ENCODE data around the gene MAP4K2. TPM values are rescaled to one million over a fixed set of nuclear protein-coding genes. Genes with fewer than 3 reads are reported as not detected.

MAP4K2 gene
- total and polyA plus RNA-seq, 2 of the 4 experiments (the other 2 are of a cell fraction): 11.7 to 16.6 TPM

DNA sequence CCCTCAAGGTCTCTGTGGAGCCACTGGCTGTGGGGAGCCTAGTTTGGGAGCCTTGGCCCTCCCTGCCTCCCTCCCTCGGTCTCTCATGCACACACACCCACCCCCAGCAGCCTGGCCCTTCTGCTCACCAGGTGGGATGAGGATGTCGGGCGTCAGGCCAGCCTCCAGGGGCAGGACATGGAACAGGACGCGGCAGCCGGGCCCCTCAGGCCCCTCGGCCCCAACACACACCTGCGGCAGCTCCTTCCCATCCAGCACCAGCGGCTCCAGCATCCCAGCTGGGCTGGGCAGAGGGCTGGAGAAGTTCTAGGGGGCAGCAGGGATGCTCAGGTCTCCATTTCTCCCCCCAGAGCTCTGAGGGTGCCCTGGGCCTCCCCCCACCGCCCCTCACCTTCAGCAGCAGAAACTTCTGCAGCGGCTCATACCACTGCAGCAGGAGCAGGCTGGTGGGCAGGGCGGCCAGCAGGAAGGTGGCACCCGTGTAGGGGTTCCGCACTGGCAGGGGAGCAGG lies 11.2 kb downstream of the MAP4K2 start:
- H3K4me3 ChIP-seq (ENCODE audit: insufficient read depth, low read depth, low read length): no peak overlapping the region
- no peak overlapping the region for H2BK15ac ChIP-seq (ENCODE audit: low read depth, low read length)
- no peak overlapping the region for H3K56ac ChIP-seq (ENCODE audit: extremely low read depth, insufficient read depth, low read length)
- peaks cover 28% of the 10 kb centered on the region for H3K36me3 ChIP-seq (ENCODE audit: control insufficient read depth, insufficient read depth, low read length)
- ChIA-PET POLR2A (ENCODE audit: unreplicated experiment) (interaction anchor here (0.6 kb wide), 1 partner anchor 9 kb away, joined by 4 read pairs; no protein-coding TSS in a partner anchor), CTCF (no interaction called here)
- no peak overlapping the region for H2BK20ac ChIP-seq (ENCODE audit: low read depth, low read length)
- no peak overlapping the region for H4K5ac ChIP-seq (ENCODE audit: low read depth, low read length)
- H3K9ac ChIP-seq (ENCODE audit: low read depth, low read length): no peak overlapping the region
- no peak overlapping the region for H2BK5ac ChIP-seq (ENCODE audit: low read depth, low read length, poor library complexity, severe bottlenecking)
- no peak for ATAC-seq (ENCODE audit: low read depth)
- H4K20me1 ChIP-seq (ENCODE audit: insufficient read depth, low read length): no peaks in the 10 kb centered on the region
- 100% methylated on average over 1 of the region's 14 CpGs; no CpG with 5 or more reads in 1 of the 2 experiments for WGBS, 2 experiments (ENCODE audit: extremely low coverage in 2 of 2, insufficient read length in 1 of 2)
- H3K9me3 ChIP-seq (ENCODE audit: control insufficient read depth, insufficient read depth, low read length): no peaks in the 10 kb centered on the region
- H3K27ac ChIP-seq (ENCODE audit: insufficient read depth, low read length): no peak overlapping the region
- H3K27me3 ChIP-seq (ENCODE audit: control insufficient read depth, insufficient read depth, low read length): no peaks in the 10 kb centered on the region
- no peak overlapping the region for H3K4ac ChIP-seq (ENCODE audit: low read depth, low read length)
- H4K8ac ChIP-seq (ENCODE audit: low read depth in 2 of 2, low read length in 2 of 2): no peak overlapping the region
- H2AFZ ChIP-seq (replicated peaks; ENCODE audit: low read length, poor library complexity): no peak overlapping the region
- H2AK9ac ChIP-seq (replicated peaks; ENCODE audit: low read depth, low read length, poor library complexity): no peak overlapping the region
- in situ Hi-C loops (cut with MboI; ENCODE audit: low sequenced_read_pairs) (no loop called here), intact Hi-C loops (cut with micrococcal nuclease) (no loop called here), dilution Hi-C loops (cut with HindIII; ENCODE audit: low sequenced_read_pairs, unreplicated experiment) (no loop called here)
- H3K23ac ChIP-seq (ENCODE audit: low read depth, low read length): no peak overlapping the region
- no peak overlapping the region for H2BK120ac ChIP-seq (ENCODE audit: low read depth, low read length)
- no peaks in the 10 kb centered on the region for H3K9me1 ChIP-seq (ENCODE audit: insufficient read depth, low read length)
- DNase-seq: no peak
- no peak overlapping the region for H4K91ac ChIP-seq (ENCODE audit: insufficient read depth, low read depth, low read length)
- no peaks in the 10 kb centered on the region for H3K79me1 ChIP-seq (ENCODE audit: low read depth in 1 of 2, low read length in 2 of 2)
- H3K18ac ChIP-seq (ENCODE audit: low read depth, low read length): no peak overlapping the region
- H3K4me1 ChIP-seq (ENCODE audit: control insufficient read depth, insufficient read depth, low read length): no peaks in the 10 kb centered on the region
- no peak for TF ChIP-seq NFE2L2 (IDR thresholded peaks at IDR 0.05; ENCODE audit: low read depth, low read length)
- no peak for TF ChIP-seq FOS (IDR thresholded peaks at IDR 0.05; ENCODE audit: low read depth, low read length)
- no peak for TF ChIP-seq SMC3 (IDR thresholded peaks at IDR 0.05; ENCODE audit: low read depth, low read length)
- TF ChIP-seq MAZ (IDR thresholded peaks at IDR 0.05; ENCODE audit: borderline replicate concordance, low read depth, low read length): no peak
- no peak for TF ChIP-seq MXI1 (IDR thresholded peaks at IDR 0.05; ENCODE audit: borderline replicate concordance, low read depth, low read length)
- no peak for TF ChIP-seq POLR2A (IDR thresholded peaks at IDR 0.05; ENCODE audit: low read depth, low read length)
- TF ChIP-seq BHLHE40 (IDR thresholded peaks at IDR 0.05; ENCODE audit: low read depth, low read length): no peak
- TF ChIP-seq, protein P1, sequence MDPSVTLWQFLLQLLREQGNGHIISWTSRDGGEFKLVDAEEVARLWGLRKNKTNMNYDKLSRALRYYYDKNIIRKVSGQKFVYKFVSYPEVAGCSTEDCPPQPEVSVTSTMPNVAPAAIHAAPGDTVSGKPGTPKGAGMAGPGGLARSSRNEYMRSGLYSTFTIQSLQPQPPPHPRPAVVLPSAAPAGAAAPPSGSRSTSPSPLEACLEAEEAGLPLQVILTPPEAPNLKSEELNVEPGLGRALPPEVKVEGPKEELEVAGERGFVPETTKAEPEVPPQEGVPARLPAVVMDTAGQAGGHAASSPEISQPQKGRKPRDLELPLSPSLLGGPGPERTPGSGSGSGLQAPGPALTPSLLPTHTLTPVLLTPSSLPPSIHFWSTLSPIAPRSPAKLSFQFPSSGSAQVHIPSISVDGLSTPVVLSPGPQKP (IDR thresholded peaks at IDR 0.05; ENCODE audit: borderline replicate concordance, low read depth, low read length): no peak
- TF ChIP-seq, protein P2, sequence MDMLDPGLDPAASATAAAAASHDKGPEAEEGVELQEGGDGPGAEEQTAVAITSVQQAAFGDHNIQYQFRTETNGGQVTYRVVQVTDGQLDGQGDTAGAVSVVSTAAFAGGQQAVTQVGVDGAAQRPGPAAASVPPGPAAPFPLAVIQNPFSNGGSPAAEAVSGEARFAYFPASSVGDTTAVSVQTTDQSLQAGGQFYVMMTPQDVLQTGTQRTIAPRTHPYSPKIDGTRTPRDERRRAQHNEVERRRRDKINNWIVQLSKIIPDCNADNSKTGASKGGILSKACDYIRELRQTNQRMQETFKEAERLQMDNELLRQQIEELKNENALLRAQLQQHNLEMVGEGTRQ (IDR thresholded peaks at IDR 0.05; ENCODE audit: low read depth, low read length): no peak
- no peak for TF ChIP-seq MAFK (IDR thresholded peaks at IDR 0.05; ENCODE audit: low read depth, low read length)
- TF ChIP-seq RCOR1 (IDR thresholded peaks at IDR 0.05; ENCODE audit: insufficient replicate concordance, low read length): no peak
- no TSS peak for BruUV-seq (replicated peaks)
- no peak overlapping the region for H3K14ac ChIP-seq (replicated peaks; ENCODE audit: low read depth, low read length)
- no peak overlapping the region for H3K4me2 ChIP-seq (ENCODE audit: low read depth, low read length)
- H2AK5ac ChIP-seq (ENCODE audit: low read depth, low read length): no peak overlapping the region

All from IMR-90 (cell line).